ENCODE results near the gene MSI2. TPM values are rescaled to one million over a fixed set of nuclear protein-coding genes. Genes with fewer than 3 reads are reported as not detected.

The MSI2 gene
- total RNA-seq, 1 donor from 2014 or later = 67.9 TPM

GRCh38 chr17:57606111-57606875 lies 350.0 kb downstream of the MSI2 start:
- Mint-ChIP-seq H3K4me3 (ENCODE audit: unreplicated experiment) (no peak overlapping the region), H3K36me3 (ENCODE audit: low read depth, unreplicated experiment) (peaks cover 6% of the 10 kb centered on the region), H3K9me3 (ENCODE audit: unreplicated experiment) (no peaks in the 10 kb centered on the region), H3K4me1 (ENCODE audit: low read depth, unreplicated experiment) (peaks cover 14% of the 10 kb centered on the region), H3K27me3 (ENCODE audit: low read depth, unreplicated experiment) (no peaks in the 10 kb centered on the region), H3K27ac (ENCODE audit: unreplicated experiment) (no peak overlapping the region)
- Histone ChIP-seq H4K20me1 (ENCODE audit: insufficient read depth, low read length) (peaks cover 20% of the 10 kb centered on the region), H3K9me3 (ENCODE audit: insufficient read depth, low read depth, low read length) (no peaks in the 10 kb centered on the region), H3K79me2 (ENCODE audit: insufficient read depth, low read length) (no peaks in the 10 kb centered on the region), H3K4me2 (ENCODE audit: low read length) (no peak overlapping the region), H3K27ac (ENCODE audit: low read depth, low read length) (no peak overlapping the region), H3K27me3 (ENCODE audit: insufficient read depth, low read length) (no peaks in the 10 kb centered on the region), H3K9ac (ENCODE audit: low read length) (no peak overlapping the region), H3K4me3 (ENCODE audit: insufficient read depth, low read depth, low read length) (no peak overlapping the region), H3K4me1 (ENCODE audit: insufficient read depth, low read length) (peaks cover 18% of the 10 kb centered on the region), H3K36me3 (ENCODE audit: insufficient read depth, low read length) (no peaks in the 10 kb centered on the region), H2AFZ (ENCODE audit: low read depth, low read length) (no peak overlapping the region)
- TF ChIP-seq, protein P1, sequence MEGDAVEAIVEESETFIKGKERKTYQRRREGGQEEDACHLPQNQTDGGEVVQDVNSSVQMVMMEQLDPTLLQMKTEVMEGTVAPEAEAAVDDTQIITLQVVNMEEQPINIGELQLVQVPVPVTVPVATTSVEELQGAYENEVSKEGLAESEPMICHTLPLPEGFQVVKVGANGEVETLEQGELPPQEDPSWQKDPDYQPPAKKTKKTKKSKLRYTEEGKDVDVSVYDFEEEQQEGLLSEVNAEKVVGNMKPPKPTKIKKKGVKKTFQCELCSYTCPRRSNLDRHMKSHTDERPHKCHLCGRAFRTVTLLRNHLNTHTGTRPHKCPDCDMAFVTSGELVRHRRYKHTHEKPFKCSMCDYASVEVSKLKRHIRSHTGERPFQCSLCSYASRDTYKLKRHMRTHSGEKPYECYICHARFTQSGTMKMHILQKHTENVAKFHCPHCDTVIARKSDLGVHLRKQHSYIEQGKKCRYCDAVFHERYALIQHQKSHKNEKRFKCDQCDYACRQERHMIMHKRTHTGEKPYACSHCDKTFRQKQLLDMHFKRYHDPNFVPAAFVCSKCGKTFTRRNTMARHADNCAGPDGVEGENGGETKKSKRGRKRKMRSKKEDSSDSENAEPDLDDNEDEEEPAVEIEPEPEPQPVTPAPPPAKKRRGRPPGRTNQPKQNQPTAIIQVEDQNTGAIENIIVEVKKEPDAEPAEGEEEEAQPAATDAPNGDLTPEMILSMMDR (IDR thresholded peaks at IDR 0.05; ENCODE audit: insufficient read depth, low read depth, low read length) = no peak
- TF ChIP-seq EZH2 (IDR thresholded peaks at IDR 0.05; ENCODE audit: insufficient read depth, low read length) = no peak
- no peak for FAIRE-seq
- DNase-seq (ENCODE audit: low read depth) = no peak

- Histone ChIP-seq H3K79me2 (ENCODE audit: insufficient read depth, low read length) (no peaks in the 10 kb centered on the region), H3K4me1 (ENCODE audit: insufficient read depth, low read length) (peaks cover 13% of the 10 kb centered on the region), H3K27me3 (ENCODE audit: insufficient read depth, low read length) (no peaks in the 10 kb centered on the region), H3K36me3 (ENCODE audit: insufficient read depth, low read length) (no peaks in the 10 kb centered on the region), H2AFZ (ENCODE audit: low read depth, low read length) (no peak overlapping the region), H3K4me3 (ENCODE audit: insufficient read depth, low read depth, low read length) (no peak overlapping the region), H3K9me3 (ENCODE audit: insufficient read depth, low read depth, low read length) (no peaks in the 10 kb centered on the region), H3K27ac (ENCODE audit: low read depth, low read length) (no peak overlapping the region), H3K4me2 (ENCODE audit: low read length) (no peak overlapping the region), H3K9ac (ENCODE audit: low read length) (no peak overlapping the region), H4K20me1 (ENCODE audit: insufficient read depth, low read length) (peaks cover 16% of the 10 kb centered on the region)
- Mint-ChIP-seq H3K4me3 (ENCODE audit: unreplicated experiment) (no peak overlapping the region), H3K9me3 (ENCODE audit: unreplicated experiment) (no peaks in the 10 kb centered on the region), H3K27ac (ENCODE audit: unreplicated experiment) (no peak overlapping the region), H3K36me3 (ENCODE audit: low read depth, unreplicated experiment) (peaks cover 4% of the 10 kb centered on the region), H3K27me3 (ENCODE audit: low read depth, unreplicated experiment) (no peaks in the 10 kb centered on the region), H3K4me1 (ENCODE audit: low read depth, unreplicated experiment) (peaks cover 10% of the 10 kb centered on the region)
- no peak for FAIRE-seq
- no peak for DNase-seq (ENCODE audit: low read depth)
- TF ChIP-seq, protein P1 (IDR thresholded peaks at IDR 0.05; ENCODE audit: insufficient read depth, low read depth, low read length) = no peak
- no peak for TF ChIP-seq EZH2 (IDR thresholded peaks at IDR 0.05; ENCODE audit: insufficient read depth, low read length)
These were observed 351.3 kb downstream of the MSI2 start for GRCh38 chr17:57607553-57608120.
